AG04450 (cell line): ENCODE measurements around the gene BPIFB1. TPM values are rescaled to one million over a fixed set of nuclear protein-coding genes. Genes with fewer than 3 reads are reported as not detected.

Source experiments
- CTCF ChIA-PET: fragments of 300-600, 350-600 bp; formaldehyde crosslinking; extraction: SDS; loops from one replicate; lab custom pipeline; 2022; ENCODE audit warnings: antibody characterized with exemption, inconsistent platforms; lab: Charles Lee
- POLR2A ChIA-PET: fragments of 350-600 bp; formaldehyde crosslinking; extraction: SDS; loops from one replicate; lab custom pipeline; 2021; ENCODE audit warnings: antibody characterized with exemption, inconsistent platforms; lab: Yijun Ruan, JAX
- DNase-seq: peaks from one replicate; pipeline ENCODE4 v3.0.0-alpha.2; 2011; ENCODE audit warnings: low read depth, low spot score
- H3K27ac ChIP-seq: one replicate; pipeline ENCODE4 v1.5.1; 2012; ENCODE audit warnings: low read depth, low read length, control low read depth
- H3K27me3 ChIP-seq: one replicate; pipeline ENCODE4 v1.6.0; 2012; ENCODE audit warnings: low read length; ENCODE audit not compliant: control insufficient read depth, insufficient read depth
- H3K4me3 ChIP-seq: 2 replicates; pipeline ENCODE4 v1.5.1; 2011; ENCODE audit warnings: mild to moderate bottlenecking, low read depth, low read length, control low read depth
- H3K9me3 ChIP-seq: 2 replicates; pipeline ENCODE4 v1.5.1; 2012; ENCODE audit warnings: low read length; ENCODE audit not compliant: control insufficient read depth, insufficient read depth
- CTCF ChIP-seq: IDR thresholded peaks from 2 replicates; pipeline ENCODE4 v1.5.1; 2011; ENCODE audit warnings: low read depth, low read length, control low read depth, inconsistent platforms
- polyA plus RNA-seq: library from polyadenylated mRNA; depleted of rRNA; stranded (reverse); fragments of >200 nt; gene quantifications from 2 replicates; pipeline ENCODE4 v1.2.3, GENCODE V29; 2011

BPIFB1 gene
- polyA plus RNA-seq, 1 experiment = not detected

GRCh38 chr20:33290852-33291251, 7.8 kb downstream of the BPIFB1 start:
- POLR2A ChIA-PET = no interaction called here
- CTCF ChIA-PET = interaction anchor here (0.9 kb wide), 1 partner anchor 9 kb away, joined by 3 read pairs; no protein-coding TSS in a partner anchor
- H3K27me3 ChIP-seq = peaks cover 7% of the 10 kb centered on the region

GRCh38 chr20:33291416-33291815, 8.4 kb downstream of the BPIFB1 start:
- no peak overlapping the region for H3K27ac ChIP-seq
- peaks cover 9% of the 10 kb centered on the region for H3K27me3 ChIP-seq
- no peak for TF ChIP-seq CTCF
- H3K4me3 ChIP-seq = no peak overlapping the region
- no peaks in the 10 kb centered on the region for H3K9me3 ChIP-seq
- DNase-seq = no peak
- ChIA-PET POLR2A (no interaction called here), CTCF (interaction anchor here (0.9 to 1.2 kb wide), 3 partner anchors 9 to 390 kb away, joined by 3 to 4 read pairs (median 3); no protein-coding TSS in a partner anchor)

More at GRCh38 chr20:33290852-33291251, 7.8 kb downstream of the BPIFB1 start:
- no peak overlapping the region for H3K4me3 ChIP-seq
- no peaks in the 10 kb centered on the region for H3K9me3 ChIP-seq
- DNase-seq = no peak
- no peak overlapping the region for H3K27ac ChIP-seq
- no peak for TF ChIP-seq CTCF

- H3K9me3 ChIP-seq = no peaks in the 10 kb centered on the region
- ChIA-PET CTCF (interaction anchor here (0.9 to 1.2 kb wide), 3 partner anchors 10 to 390 kb away, joined by 3 to 4 read pairs (median 3); no protein-coding TSS in a partner anchor), POLR2A (no interaction called here)
- peaks cover 10% of the 10 kb centered on the region for H3K27me3 ChIP-seq
- peak; percentile 81 for TF ChIP-seq CTCF
- H3K27ac ChIP-seq = no peak overlapping the region
- no peak overlapping the region for H3K4me3 ChIP-seq
- DNase-seq = no peak
Observed at GRCh38 chr20:33291830-33292355, 8.9 kb downstream of the BPIFB1 start.

GRCh38 chr20:33296206-33296605, 13.2 kb downstream of the BPIFB1 start:
- peaks cover 18% of the 10 kb centered on the region for H3K27me3 ChIP-seq
- H3K4me3 ChIP-seq = no peak overlapping the region
- ChIA-PET POLR2A (no interaction called here), CTCF (interaction anchor here (1.0 kb wide), 1 partner anchor 37 kb away, joined by 3 read pairs; no protein-coding TSS in a partner anchor)
- H3K27ac ChIP-seq = no peak overlapping the region
- TF ChIP-seq CTCF = no peak
- no peaks in the 10 kb centered on the region; the same call in 1 of the 2 replicates for H3K9me3 ChIP-seq
- no peak for DNase-seq

- no peak for TF ChIP-seq CTCF
- POLR2A ChIA-PET = no interaction called here
- no peak for DNase-seq
- H3K27ac ChIP-seq = no peak overlapping the region
- H3K4me3 ChIP-seq = no peak overlapping the region
- CTCF ChIA-PET = interaction anchor here (1.2 to 1.8 kb wide), 2 partner anchors 61 to 397 kb away, joined by 3 to 8 read pairs; no protein-coding TSS in a partner anchor
- peaks cover 15% of the 10 kb centered on the region for H3K27me3 ChIP-seq
- no peaks in the 10 kb centered on the region; the same call in 1 of the 2 replicates for H3K9me3 ChIP-seq
Observed at GRCh38 chr20:33298391-33298790, 15.4 kb downstream of the BPIFB1 start.
